ENCODE measurements around the gene ZNF830.

Gene ZNF830

DNA sequence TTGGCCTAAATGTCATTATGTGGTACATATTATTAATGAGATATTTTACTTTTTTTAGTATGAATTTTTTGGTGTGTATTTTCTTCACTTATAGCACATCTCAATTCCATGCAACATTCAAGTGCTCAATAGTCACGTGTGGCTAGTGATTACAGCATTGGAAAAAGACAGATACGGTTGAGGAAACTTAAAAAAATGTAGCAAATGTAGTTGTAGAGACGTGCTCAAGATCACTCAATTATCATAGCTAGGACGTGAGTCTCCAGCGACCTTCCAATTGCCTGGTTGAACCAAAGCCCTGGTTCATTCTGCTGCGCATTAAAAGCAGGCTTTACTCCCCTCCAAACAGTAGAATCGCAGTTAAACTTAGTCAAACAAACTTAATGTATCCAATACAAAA is 17.8 kb downstream of the ZNF830 start:
- no peak for DNase-seq
- no peaks in the 10 kb centered on the region for H3K27me3 ChIP-seq
- TF ChIP-seq CTCF (IDR thresholded peaks at IDR 0.05; ENCODE audit: low read depth, low read length) = no peak
- H3K36me3 ChIP-seq = peaks cover 12% of the 10 kb centered on the region
- H3K4me1 ChIP-seq = peaks cover 7% of the 10 kb centered on the region
- H3K9me3 ChIP-seq = no peaks in the 10 kb centered on the region
- H3K4me3 ChIP-seq (ENCODE audit: low read depth, low read length) = no peak overlapping the region

DNA sequence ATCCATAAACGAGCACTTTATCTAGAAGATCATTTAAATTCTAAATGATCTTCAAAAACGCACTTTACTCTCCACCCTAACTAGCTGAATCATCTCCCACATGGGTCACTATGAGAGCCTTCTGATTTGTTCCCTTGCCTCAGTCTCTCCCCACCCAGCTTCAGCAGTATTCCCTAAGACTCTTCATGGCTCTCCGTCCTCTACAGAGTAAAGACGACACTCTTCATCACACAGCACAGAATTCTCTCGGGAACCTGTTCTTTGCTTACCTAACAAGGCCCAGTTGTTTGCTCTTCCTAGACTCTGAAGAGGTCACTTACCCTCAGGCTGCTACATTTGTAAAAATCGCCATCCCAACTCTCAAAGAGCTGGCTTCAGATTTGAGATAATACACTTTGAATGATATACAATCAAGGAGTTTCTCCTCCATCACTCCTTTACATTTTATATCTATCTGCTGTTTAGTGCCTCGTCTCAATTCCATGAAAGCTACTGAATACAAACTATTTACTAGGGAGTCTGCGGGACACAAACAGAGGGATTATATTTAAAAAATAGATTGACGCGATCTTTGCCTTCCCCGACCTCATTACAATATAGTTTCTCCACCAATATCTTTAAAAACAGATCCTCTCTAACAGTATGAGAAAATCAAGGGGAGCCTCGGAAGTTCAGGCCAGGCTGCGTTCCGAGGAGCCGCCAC is 18.5 kb downstream of the ZNF830 start:
- Histone ChIP-seq H3K27me3 (no peaks in the 10 kb centered on the region), H3K9me3 (no peaks in the 10 kb centered on the region), H3K4me1 (peaks cover 7% of the 10 kb centered on the region), H3K4me3 (ENCODE audit: low read depth, low read length) (peak overlapping the region; percentile 79), H3K36me3 (peaks cover 15% of the 10 kb centered on the region)
- TF ChIP-seq CTCF (IDR thresholded peaks at IDR 0.05; ENCODE audit: low read depth, low read length) = no peak
- DNase-seq = no peak

DNA sequence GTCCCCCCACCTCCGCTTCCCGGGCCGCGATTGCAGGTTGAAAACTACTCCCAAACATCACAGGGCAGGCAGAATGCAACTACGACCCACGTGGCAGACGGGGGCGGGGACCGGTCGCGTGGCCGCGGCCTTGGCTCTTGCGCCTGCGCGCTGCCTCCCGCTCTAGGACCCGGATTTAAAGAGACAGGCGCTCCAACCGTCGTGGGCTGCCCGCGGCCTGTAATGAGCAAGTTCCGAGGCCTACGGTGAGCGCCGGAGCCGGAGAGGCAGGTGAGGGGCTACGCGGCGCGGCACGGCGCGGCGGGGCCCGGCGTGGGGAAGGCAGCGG is 19.0 kb downstream of the ZNF830 start, which contains the start of gene LIG3:
Gene LIG3 (plus strand): TSS at position 160 of the 328 bp plus-strand sequence. CDS start 2,494 bp downstream, outside the sequence.
- peak; percentile 96 for DNase-seq
- Histone ChIP-seq H3K4me3 (ENCODE audit: low read depth, low read length) (peak within 1 kb of the TSS; percentile 79), H3K27me3 (no peaks in the 10 kb centered on the region), H3K4me1 (peaks cover 7% of the 10 kb centered on the region), H3K36me3 (peaks cover 20% of the 10 kb centered on the region), H3K9me3 (no peaks in the 10 kb centered on the region)
- no peak for TF ChIP-seq CTCF (IDR thresholded peaks at IDR 0.05; ENCODE audit: low read depth, low read length)

DNA sequence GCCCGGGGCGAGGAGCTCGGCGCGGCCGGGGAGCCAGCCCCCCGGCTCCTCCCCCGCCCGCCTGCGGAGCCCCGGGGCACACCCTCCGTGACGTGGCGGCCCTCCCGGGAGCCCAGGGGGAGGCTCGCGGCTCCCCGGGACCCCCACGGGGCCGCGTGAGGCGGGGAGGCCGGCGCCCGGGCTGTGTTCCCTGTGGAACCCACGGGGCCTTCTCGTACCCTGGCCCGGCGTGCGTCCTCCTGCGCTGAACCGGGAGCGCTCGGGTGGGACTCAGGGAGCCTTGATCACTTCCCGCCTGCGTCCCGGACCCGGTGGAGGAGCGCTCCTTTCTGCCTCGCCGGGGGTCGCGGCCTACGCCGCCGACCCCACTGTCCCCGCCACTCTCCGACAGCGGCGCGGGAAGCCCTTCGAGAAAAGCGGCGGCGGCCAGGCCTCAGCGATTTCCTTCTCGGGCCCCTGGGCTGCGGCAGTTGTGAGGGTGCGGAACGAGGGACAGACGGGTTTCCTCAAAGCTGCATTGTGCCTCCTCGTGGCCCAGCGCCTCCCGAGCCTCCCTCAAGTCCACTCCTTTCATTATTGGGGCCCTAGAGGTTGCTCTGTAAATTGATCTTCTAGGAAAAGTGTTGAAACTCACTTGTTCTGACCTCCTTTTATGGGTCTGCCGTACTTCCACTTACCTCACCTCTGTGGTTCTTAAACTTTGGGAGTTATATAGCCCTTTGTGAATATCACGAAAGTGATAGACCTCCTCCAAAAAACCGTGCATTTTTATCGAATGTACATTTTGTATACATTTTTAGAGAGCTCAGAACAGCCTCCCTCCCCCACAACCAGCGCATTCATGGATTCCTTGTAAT is 19.6 kb downstream of the ZNF830 start:
- TF ChIP-seq CTCF (IDR thresholded peaks at IDR 0.05; ENCODE audit: low read depth, low read length) = peak; percentile 56
- no peaks in the 10 kb centered on the region for H3K27me3 ChIP-seq
- DNase-seq = peak; percentile 81
- H3K4me1 ChIP-seq = peaks cover 7% of the 10 kb centered on the region
- H3K9me3 ChIP-seq = no peaks in the 10 kb centered on the region
- H3K36me3 ChIP-seq = peaks cover 26% of the 10 kb centered on the region
- H3K4me3 ChIP-seq (ENCODE audit: low read depth, low read length) = peak overlapping the region; percentile 79

DNA sequence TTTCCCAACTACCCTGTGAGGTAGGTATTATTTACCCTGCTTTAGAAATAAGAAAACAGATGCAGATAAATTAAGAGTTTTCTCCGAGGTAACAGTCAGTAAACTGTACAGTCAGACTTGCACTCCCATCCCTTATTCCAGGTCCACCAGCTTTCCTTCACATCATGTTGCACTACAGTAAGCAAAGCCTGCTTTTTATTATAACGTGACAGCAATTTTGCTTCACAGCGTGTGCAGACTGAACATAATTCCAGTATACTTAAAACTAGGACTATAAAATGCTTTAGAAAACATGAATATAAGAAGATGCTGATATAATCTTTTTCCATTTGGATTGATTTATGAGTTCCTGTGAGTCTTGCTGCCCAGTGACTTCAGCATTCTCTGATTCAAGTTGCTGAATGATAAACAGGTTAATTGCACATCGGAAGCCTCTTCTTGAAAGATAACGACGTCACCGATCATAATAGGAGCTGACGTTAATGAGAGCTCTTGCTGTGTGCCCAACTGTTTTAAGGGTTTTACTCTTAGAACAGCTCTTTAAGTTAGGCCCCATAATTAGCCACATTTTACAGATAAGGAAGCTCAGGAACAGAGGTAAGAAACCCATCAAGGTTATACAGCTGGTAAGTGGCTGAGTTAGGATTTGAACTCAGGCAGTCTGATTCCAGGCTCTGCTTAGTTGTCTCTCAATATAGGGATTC is 20.4 kb downstream of the ZNF830 start:
- H3K4me3 ChIP-seq (ENCODE audit: low read depth, low read length) = peak overlapping the region; percentile 79
- no peaks in the 10 kb centered on the region for H3K27me3 ChIP-seq
- peaks cover 34% of the 10 kb centered on the region for H3K36me3 ChIP-seq
- no peak for TF ChIP-seq CTCF (IDR thresholded peaks at IDR 0.05; ENCODE audit: low read depth, low read length)
- DNase-seq = no peak
- H3K9me3 ChIP-seq = no peaks in the 10 kb centered on the region
- H3K4me1 ChIP-seq = peaks cover 7% of the 10 kb centered on the region

Data from BE2C (cell line).